ENCODE measurements around the gene FKBP9. TPM values are rescaled to one million over a fixed set of nuclear protein-coding genes. Genes with fewer than 3 reads are reported as not detected.

FKBP9 gene
- total and polyA plus RNA-seq, 2 of the 8 experiments (the other 6 are each of a cell fraction or from before 2014, with no cell fraction given) = 7.2 to 10.1 TPM

DNA sequence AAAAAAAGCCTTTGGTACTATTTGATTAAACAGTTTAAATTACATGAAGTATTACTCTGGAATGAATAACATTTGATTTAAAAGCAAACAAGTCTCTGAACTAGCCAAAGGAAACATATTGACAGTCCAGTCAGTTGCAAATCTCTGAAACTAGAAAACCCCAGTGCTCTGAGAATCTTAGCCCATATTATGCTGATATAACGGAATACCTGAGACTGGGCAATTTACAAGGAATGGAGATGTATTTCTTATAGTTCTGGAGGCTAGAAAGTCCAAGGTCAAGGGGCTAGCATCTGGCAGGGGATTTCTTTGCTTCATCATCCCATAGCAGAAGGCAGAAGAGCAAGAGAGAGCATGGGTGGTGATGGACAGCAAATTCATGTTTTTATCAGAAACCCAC is 21.7 kb upstream of the FKBP9 start (continued):
- TF ChIP-seq, protein P1, sequence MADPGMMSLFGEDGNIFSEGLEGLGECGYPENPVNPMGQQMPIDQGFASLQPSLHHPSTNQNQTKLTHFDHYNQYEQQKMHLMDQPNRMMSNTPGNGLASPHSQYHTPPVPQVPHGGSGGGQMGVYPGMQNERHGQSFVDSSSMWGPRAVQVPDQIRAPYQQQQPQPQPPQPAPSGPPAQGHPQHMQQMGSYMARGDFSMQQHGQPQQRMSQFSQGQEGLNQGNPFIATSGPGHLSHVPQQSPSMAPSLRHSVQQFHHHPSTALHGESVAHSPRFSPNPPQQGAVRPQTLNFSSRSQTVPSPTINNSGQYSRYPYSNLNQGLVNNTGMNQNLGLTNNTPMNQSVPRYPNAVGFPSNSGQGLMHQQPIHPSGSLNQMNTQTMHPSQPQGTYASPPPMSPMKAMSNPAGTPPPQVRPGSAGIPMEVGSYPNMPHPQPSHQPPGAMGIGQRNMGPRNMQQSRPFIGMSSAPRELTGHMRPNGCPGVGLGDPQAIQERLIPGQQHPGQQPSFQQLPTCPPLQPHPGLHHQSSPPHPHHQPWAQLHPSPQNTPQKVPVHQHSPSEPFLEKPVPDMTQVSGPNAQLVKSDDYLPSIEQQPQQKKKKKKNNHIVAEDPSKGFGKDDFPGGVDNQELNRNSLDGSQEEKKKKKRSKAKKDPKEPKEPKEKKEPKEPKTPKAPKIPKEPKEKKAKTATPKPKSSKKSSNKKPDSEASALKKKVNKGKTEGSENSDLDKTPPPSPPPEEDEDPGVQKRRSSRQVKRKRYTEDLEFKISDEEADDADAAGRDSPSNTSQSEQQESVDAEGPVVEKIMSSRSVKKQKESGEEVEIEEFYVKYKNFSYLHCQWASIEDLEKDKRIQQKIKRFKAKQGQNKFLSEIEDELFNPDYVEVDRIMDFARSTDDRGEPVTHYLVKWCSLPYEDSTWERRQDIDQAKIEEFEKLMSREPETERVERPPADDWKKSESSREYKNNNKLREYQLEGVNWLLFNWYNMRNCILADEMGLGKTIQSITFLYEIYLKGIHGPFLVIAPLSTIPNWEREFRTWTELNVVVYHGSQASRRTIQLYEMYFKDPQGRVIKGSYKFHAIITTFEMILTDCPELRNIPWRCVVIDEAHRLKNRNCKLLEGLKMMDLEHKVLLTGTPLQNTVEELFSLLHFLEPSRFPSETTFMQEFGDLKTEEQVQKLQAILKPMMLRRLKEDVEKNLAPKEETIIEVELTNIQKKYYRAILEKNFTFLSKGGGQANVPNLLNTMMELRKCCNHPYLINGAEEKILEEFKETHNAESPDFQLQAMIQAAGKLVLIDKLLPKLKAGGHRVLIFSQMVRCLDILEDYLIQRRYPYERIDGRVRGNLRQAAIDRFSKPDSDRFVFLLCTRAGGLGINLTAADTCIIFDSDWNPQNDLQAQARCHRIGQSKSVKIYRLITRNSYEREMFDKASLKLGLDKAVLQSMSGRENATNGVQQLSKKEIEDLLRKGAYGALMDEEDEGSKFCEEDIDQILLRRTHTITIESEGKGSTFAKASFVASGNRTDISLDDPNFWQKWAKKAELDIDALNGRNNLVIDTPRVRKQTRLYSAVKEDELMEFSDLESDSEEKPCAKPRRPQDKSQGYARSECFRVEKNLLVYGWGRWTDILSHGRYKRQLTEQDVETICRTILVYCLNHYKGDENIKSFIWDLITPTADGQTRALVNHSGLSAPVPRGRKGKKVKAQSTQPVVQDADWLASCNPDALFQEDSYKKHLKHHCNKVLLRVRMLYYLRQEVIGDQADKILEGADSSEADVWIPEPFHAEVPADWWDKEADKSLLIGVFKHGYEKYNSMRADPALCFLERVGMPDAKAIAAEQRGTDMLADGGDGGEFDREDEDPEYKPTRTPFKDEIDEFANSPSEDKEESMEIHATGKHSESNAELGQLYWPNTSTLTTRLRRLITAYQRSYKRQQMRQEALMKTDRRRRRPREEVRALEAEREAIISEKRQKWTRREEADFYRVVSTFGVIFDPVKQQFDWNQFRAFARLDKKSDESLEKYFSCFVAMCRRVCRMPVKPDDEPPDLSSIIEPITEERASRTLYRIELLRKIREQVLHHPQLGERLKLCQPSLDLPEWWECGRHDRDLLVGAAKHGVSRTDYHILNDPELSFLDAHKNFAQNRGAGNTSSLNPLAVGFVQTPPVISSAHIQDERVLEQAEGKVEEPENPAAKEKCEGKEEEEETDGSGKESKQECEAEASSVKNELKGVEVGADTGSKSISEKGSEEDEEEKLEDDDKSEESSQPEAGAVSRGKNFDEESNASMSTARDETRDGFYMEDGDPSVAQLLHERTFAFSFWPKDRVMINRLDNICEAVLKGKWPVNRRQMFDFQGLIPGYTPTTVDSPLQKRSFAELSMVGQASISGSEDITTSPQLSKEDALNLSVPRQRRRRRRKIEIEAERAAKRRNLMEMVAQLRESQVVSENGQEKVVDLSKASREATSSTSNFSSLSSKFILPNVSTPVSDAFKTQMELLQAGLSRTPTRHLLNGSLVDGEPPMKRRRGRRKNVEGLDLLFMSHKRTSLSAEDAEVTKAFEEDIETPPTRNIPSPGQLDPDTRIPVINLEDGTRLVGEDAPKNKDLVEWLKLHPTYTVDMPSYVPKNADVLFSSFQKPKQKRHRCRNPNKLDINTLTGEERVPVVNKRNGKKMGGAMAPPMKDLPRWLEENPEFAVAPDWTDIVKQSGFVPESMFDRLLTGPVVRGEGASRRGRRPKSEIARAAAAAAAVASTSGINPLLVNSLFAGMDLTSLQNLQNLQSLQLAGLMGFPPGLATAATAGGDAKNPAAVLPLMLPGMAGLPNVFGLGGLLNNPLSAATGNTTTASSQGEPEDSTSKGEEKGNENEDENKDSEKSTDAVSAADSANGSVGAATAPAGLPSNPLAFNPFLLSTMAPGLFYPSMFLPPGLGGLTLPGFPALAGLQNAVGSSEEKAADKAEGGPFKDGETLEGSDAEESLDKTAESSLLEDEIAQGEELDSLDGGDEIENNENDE (IDR thresholded peaks at IDR 0.05; ENCODE audit: insufficient replicate concordance, low read length) = no peak
- no peak for TF ChIP-seq RFX5 (IDR thresholded peaks at IDR 0.05; ENCODE audit: borderline replicate concordance, low read depth, low read length)
- no peak for TF ChIP-seq POLR2AphosphoS5 (IDR thresholded peaks at IDR 0.05; ENCODE audit: low read depth, low read length)
- no peak for TF ChIP-seq CTBP2 (IDR thresholded peaks at IDR 0.05; ENCODE audit: borderline replicate concordance, insufficient read depth, insufficient read length, low read length)
- no peak for TF ChIP-seq KDM5A (IDR thresholded peaks at IDR 0.05; ENCODE audit: low read length)
- TF ChIP-seq BCL11A (IDR thresholded peaks at IDR 0.05; ENCODE audit: low read depth in 2 of 2, low read length in 2 of 2) = no peak
- TF ChIP-seq TEAD4 (IDR thresholded peaks at IDR 0.05; ENCODE audit: low read depth, low read length) = no peak
- no peak for TF ChIP-seq POLR2A (IDR thresholded peaks at IDR 0.05; ENCODE audit: control extremely low read depth in 1 of 2, low read depth in 2 of 2, low read length in 2 of 2)
- TF ChIP-seq CHD1 (IDR thresholded peaks at IDR 0.05; ENCODE audit: low read depth, low read length) = no peak
- no peak for TF ChIP-seq SP2 (IDR thresholded peaks at IDR 0.05; ENCODE audit: low read length)
- TF ChIP-seq HDAC2 (IDR thresholded peaks at IDR 0.05; ENCODE audit: borderline replicate concordance in 1 of 2, low read depth in 2 of 2, low read length in 2 of 2) = no peak

Measured in H1 (cell line).